GM10248 (cell line): ENCODE results near the gene FAM171A1.
"Not testable (repeated sequence)": the region's sequence is repeated elsewhere in the genome, so short reads cannot be mapped to it uniquely, and the experiment has no call there.

Experiments
- CTCF ChIA-PET: fragments of 300-600 bp; sonication (Branson Sonifier 250); formaldehyde crosslinking; extraction: SDS; loops from one replicate; lab custom pipeline; 2021; ENCODE audit warnings: antibody characterized with exemption; lab: Yijun Ruan, JAX
- POLR2A ChIA-PET: fragments of 350-650 bp; sonication (Branson Sonifier 250); formaldehyde crosslinking; extraction: SDS; loops from one replicate; lab custom pipeline; 2020; ENCODE audit warnings: antibody characterized with exemption; lab: Yijun Ruan, JAX
- DNase-seq: peaks from one replicate; pipeline ENCODE4 v3.0.0; 2012; ENCODE audit errors: extremely low spot score
- CTCF ChIP-seq: IDR thresholded peaks from 2 replicates; pipeline ENCODE4 v1.5.1; 2012; ENCODE audit warnings: mild to moderate bottlenecking, low read depth; ENCODE audit errors: extremely low read depth, missing control alignments, control extremely low read depth

Gene FAM171A1

GRCh38 chr10:15405319-15405718 is 34.2 kb upstream of the FAM171A1 start:
- no peak for DNase-seq
- ChIA-PET POLR2A (no interaction called here), CTCF (no interaction called here)
- TF ChIP-seq CTCF: no peak

GRCh38 chr10:15401382-15401781 is 30.3 kb upstream of the FAM171A1 start:
- TF ChIP-seq CTCF: no peak
- no peak for DNase-seq
- ChIA-PET CTCF (interaction anchor here (0.6 to 1.0 kb wide), 3 partner anchors 12 to 17 kb away, joined by 3 read pairs; no protein-coding TSS in a partner anchor), POLR2A (no interaction called here)

- CTCF ChIA-PET: interaction anchor here (0.9 to 1.0 kb wide), 2 partner anchors 12 to 18 kb away, joined by 3 read pairs; no protein-coding TSS in a partner anchor
- POLR2A ChIA-PET, DNase-seq: not testable (repeated sequence)
Measured at GRCh38 chr10:15400461-15400860, 29.4 kb upstream of the FAM171A1 start.

- ChIA-PET POLR2A (no interaction called here), CTCF (interaction anchor here (1.3 kb wide), 1 partner anchor 8 kb away, joined by 3 read pairs; no protein-coding TSS in a partner anchor)
- no peak for TF ChIP-seq CTCF
- DNase-seq: no peak
Measured at GRCh38 chr10:15399060-15399661, 28.1 kb upstream of the FAM171A1 start.

- no peak for TF ChIP-seq CTCF
- no peak for DNase-seq
- ChIA-PET POLR2A (no interaction called here), CTCF (no interaction called here)
Measured at GRCh38 chr10:15395935-15396334, 24.8 kb upstream of the FAM171A1 start.

GRCh38 chr10:15393139-15393825 is 22.2 kb upstream of the FAM171A1 start:
- no peak for DNase-seq
- POLR2A ChIA-PET: no interaction called here
- no peak for TF ChIP-seq CTCF
- CTCF ChIA-PET: no interaction called here

- no peak for TF ChIP-seq CTCF
- POLR2A ChIA-PET: no interaction called here
- no peak for DNase-seq
- CTCF ChIA-PET: interaction anchor here (0.9 kb wide), 1 partner anchor 8 kb away, joined by 3 read pairs; no protein-coding TSS in a partner anchor
Measured at GRCh38 chr10:15391491-15391890, 20.4 kb upstream of the FAM171A1 start.

GRCh38 chr10:15388172-15388571 is 17.1 kb upstream of the FAM171A1 start:
- CTCF ChIA-PET: interaction anchor here (0.7 to 1.9 kb wide), 3 partner anchors 13 to 26 kb away, joined by 3 to 4 read pairs (median 3); no protein-coding TSS in a partner anchor
- POLR2A ChIA-PET, DNase-seq: not testable (repeated sequence)
